Lower leg skin (tissue), 3 donors: ENCODE results near the gene HPN.

Experiments
- POLR2A ChIP-seq, 2 donors: fragments of 450-650 bp; IDR thresholded peaks; one replicate each; pipeline ENCODE4 v1.6.1; 2016 to 2017; ENCODE audit warnings: antibody characterized with exemption in 2 of 2, mild to moderate bottlenecking in 1 of 2, moderate library complexity in 1 of 2
- TF ChIP-seq, protein P1 (sequence below), 3 donors: fragments of 450-650 bp; IDR thresholded peaks; one replicate each; pipeline ENCODE4 v1.5.1; 2016; ENCODE audit warnings: antibody characterized with exemption in 3 of 3, mild to moderate bottlenecking in 3 of 3, moderate library complexity in 2 of 3

DNA sequence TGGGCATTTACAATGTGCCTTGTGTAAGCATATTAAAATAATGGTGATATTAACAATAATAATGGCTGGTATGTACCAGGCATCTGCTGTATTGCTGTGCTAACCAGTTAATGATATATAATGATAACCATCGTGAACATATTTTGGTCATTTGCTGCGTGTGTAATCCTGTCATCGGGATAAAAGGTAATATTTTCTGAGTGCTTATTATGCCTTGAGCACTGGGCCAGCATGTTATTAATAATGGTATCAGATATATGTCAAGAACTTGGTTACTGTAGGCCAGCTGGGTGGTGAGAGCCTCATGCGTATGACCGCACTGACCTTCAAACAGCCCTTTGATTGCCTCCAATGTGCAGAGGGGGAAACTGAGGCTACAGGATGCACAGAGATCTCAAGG lies 51.9 kb downstream of the HPN start:
- TF ChIP-seq POLR2A (IDR thresholded peaks at IDR 0.05) = no peak
- TF ChIP-seq, protein P1, sequence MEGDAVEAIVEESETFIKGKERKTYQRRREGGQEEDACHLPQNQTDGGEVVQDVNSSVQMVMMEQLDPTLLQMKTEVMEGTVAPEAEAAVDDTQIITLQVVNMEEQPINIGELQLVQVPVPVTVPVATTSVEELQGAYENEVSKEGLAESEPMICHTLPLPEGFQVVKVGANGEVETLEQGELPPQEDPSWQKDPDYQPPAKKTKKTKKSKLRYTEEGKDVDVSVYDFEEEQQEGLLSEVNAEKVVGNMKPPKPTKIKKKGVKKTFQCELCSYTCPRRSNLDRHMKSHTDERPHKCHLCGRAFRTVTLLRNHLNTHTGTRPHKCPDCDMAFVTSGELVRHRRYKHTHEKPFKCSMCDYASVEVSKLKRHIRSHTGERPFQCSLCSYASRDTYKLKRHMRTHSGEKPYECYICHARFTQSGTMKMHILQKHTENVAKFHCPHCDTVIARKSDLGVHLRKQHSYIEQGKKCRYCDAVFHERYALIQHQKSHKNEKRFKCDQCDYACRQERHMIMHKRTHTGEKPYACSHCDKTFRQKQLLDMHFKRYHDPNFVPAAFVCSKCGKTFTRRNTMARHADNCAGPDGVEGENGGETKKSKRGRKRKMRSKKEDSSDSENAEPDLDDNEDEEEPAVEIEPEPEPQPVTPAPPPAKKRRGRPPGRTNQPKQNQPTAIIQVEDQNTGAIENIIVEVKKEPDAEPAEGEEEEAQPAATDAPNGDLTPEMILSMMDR (IDR thresholded peaks at IDR 0.05) = no peak
